ENCODE measurements around the gene CCDC137. TPM values are rescaled to one million over a fixed set of nuclear protein-coding genes. Genes with fewer than 3 reads are reported as not detected.

The CCDC137 gene
- total and polyA plus RNA-seq, 2 donors (not counting 3 experiments of a cell fraction or from before 2014, with no cell fraction given), result 12.9 to 32.2 TPM

DNA sequence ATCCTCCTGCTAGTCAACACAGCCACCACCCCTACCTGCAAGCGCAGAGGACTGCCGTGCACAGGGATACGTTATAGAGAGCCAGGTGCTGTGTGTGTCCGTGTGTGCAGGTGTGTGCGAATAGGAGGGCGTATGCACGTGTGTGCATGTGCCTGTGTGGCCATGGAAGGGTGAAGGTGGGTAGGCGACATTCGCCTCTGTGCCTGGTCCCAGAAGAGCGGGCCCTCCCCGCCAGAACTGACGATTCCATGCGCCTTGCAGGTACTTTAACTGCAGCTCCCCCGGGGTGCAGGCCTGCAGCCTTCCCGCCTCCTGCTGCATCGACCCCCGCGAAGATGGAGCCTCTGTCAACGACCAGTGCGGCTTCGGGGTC is 18.9 kb upstream of the CCDC137 start:
- no peaks in the 10 kb centered on the region for H3K4me1 ChIP-seq (ENCODE audit: control insufficient read depth, extremely low read depth, insufficient read depth, low read length)
- DNase-seq (ENCODE audit: low read depth, low spot score) (no peak), FAIRE-seq (no peak)
- no peak for TF ChIP-seq MYC (IDR thresholded peaks at IDR 0.05; ENCODE audit: low read depth, low read length)
- no peak for TF ChIP-seq EZH2 (IDR thresholded peaks at IDR 0.05; ENCODE audit: borderline replicate concordance, low read depth, low read length, severe bottlenecking)
- no peak for TF ChIP-seq POLR2AphosphoS5 (IDR thresholded peaks at IDR 0.05; ENCODE audit: insufficient read depth, low read depth, low read length)
- TF ChIP-seq FOS (IDR thresholded peaks at IDR 0.05; ENCODE audit: borderline replicate concordance, insufficient read depth, low read length), result no peak
- TF ChIP-seq, protein P1, sequence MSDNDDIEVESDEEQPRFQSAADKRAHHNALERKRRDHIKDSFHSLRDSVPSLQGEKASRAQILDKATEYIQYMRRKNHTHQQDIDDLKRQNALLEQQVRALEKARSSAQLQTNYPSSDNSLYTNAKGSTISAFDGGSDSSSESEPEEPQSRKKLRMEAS (IDR thresholded peaks at IDR 0.05; ENCODE audit: insufficient read depth, insufficient read length), result no peak
- no peak for TF ChIP-seq POLR2A (IDR thresholded peaks at IDR 0.05; ENCODE audit: low read depth, low read length)
- TF ChIP-seq GATA2 (IDR thresholded peaks at IDR 0.05; ENCODE audit: insufficient read depth, insufficient read length, low read depth, low read length), result no peak
- TF ChIP-seq, protein P2, sequence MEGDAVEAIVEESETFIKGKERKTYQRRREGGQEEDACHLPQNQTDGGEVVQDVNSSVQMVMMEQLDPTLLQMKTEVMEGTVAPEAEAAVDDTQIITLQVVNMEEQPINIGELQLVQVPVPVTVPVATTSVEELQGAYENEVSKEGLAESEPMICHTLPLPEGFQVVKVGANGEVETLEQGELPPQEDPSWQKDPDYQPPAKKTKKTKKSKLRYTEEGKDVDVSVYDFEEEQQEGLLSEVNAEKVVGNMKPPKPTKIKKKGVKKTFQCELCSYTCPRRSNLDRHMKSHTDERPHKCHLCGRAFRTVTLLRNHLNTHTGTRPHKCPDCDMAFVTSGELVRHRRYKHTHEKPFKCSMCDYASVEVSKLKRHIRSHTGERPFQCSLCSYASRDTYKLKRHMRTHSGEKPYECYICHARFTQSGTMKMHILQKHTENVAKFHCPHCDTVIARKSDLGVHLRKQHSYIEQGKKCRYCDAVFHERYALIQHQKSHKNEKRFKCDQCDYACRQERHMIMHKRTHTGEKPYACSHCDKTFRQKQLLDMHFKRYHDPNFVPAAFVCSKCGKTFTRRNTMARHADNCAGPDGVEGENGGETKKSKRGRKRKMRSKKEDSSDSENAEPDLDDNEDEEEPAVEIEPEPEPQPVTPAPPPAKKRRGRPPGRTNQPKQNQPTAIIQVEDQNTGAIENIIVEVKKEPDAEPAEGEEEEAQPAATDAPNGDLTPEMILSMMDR (IDR thresholded peaks at IDR 0.05; ENCODE audit: extremely low read depth in 1 of 2, insufficient read depth in 1 of 2, low read depth in 1 of 2, low read length in 2 of 2), result no peak
- TF ChIP-seq JUN (IDR thresholded peaks at IDR 0.05; ENCODE audit: borderline replicate concordance, insufficient read depth, insufficient read length, low read depth), result no peak
- ChIA-PET POLR2A (no interaction called here), CTCF (interaction anchor here (1.0 kb wide), 1 partner anchor 11 kb away, joined by 4 read pairs; no protein-coding TSS in a partner anchor)
- no peak overlapping the region for H3K4me2 ChIP-seq (ENCODE audit: insufficient read depth, low read length)
- peaks cover 18 to 22% of the 10 kb centered on the region in 2 experiments for H3K27me3 ChIP-seq (ENCODE audit: control insufficient read depth in 2 of 2, insufficient read depth in 2 of 2, low read length in 2 of 2)
- intact Hi-C loops (cut with micrococcal nuclease), result no loop called here
- no peak overlapping the region for H3K27ac ChIP-seq (ENCODE audit: insufficient read depth, low read depth, low read length)
- no TSS peak for BruUV-seq (replicated peaks)
- dilution Hi-C loops (cut with MboI; ENCODE audit: extremely low pct_ligation_motif_present, low sequenced_read_pairs), result no loop called here
- no peaks in the 10 kb centered on the region for H3K9me1 ChIP-seq (replicated peaks; ENCODE audit: control insufficient read depth, extremely low read depth, insufficient read depth, low read length)
- no peaks in the 10 kb centered on the region for H3K36me3 ChIP-seq (ENCODE audit: control insufficient read depth in 2 of 2, extremely low read depth in 1 of 2, insufficient read depth in 2 of 2, low read length in 2 of 2)
- no peak overlapping the region for H2AFZ ChIP-seq (ENCODE audit: low read depth, low read length)
- H3K9ac ChIP-seq (replicated peaks; ENCODE audit: extremely low read depth, insufficient read depth, low read length), result no peak overlapping the region
- H3K4me3 ChIP-seq (replicated peaks in 1 of 3; ENCODE audit: insufficient read depth in 1 of 3, low read depth in 1 of 3, low read length in 3 of 3), result no peak overlapping the region
- H3K9me3 ChIP-seq (replicated peaks; ENCODE audit: control insufficient read depth, insufficient read depth, low read length), result no peaks in the 10 kb centered on the region
- no peaks in the 10 kb centered on the region for H4K20me1 ChIP-seq (replicated peaks; ENCODE audit: control insufficient read depth, extremely low read depth, insufficient read depth, low read length)
- H3K79me2 ChIP-seq (ENCODE audit: control insufficient read depth, insufficient read depth, low read length), result no peaks in the 10 kb centered on the region
